Measurements from ENCODE around the gene MAZ. TPM values are rescaled to one million over a fixed set of nuclear protein-coding genes. Genes with fewer than 3 reads are reported as not detected.

Gene MAZ
- total RNA-seq, 1 donor from 2014 or later = 247 TPM

GRCh38 chr16:29766571-29766970, 39.8 kb upstream of the MAZ start:
- Histone ChIP-seq H4K20me1 (ENCODE audit: insufficient read depth, low read length) (no peaks in the 10 kb centered on the region), H3K9me3 (ENCODE audit: insufficient read depth, low read depth, low read length) (no peaks in the 10 kb centered on the region), H3K27me3 (ENCODE audit: insufficient read depth, low read length) (peaks cover 6% of the 10 kb centered on the region), H3K4me2 (ENCODE audit: low read length) (no peak overlapping the region), H3K36me3 (ENCODE audit: insufficient read depth, low read length) (no peaks in the 10 kb centered on the region), H3K27ac (ENCODE audit: low read depth, low read length) (no peak overlapping the region), H3K4me1 (ENCODE audit: insufficient read depth, low read length) (no peaks in the 10 kb centered on the region), H3K79me2 (ENCODE audit: insufficient read depth, low read length) (no peaks in the 10 kb centered on the region), H2AFZ (ENCODE audit: low read depth, low read length) (no peak overlapping the region), H3K4me3 (ENCODE audit: insufficient read depth, low read depth, low read length) (no peak overlapping the region), H3K9ac (ENCODE audit: low read length) (no peak overlapping the region)
- H3K27me3 Mint-ChIP-seq (ENCODE audit: low read depth, unreplicated experiment) = peaks cover 12% of the 10 kb centered on the region
- no peaks in the 10 kb centered on the region for H3K9me3 Mint-ChIP-seq (ENCODE audit: unreplicated experiment)
- TF ChIP-seq CTCF (IDR thresholded peaks at IDR 0.05; ENCODE audit: insufficient read depth, low read depth, low read length) (no peak), EZH2 (IDR thresholded peaks at IDR 0.05; ENCODE audit: insufficient read depth, low read length) (no peak)
- H3K4me1 Mint-ChIP-seq (ENCODE audit: low read depth, unreplicated experiment) = no peaks in the 10 kb centered on the region
- no peaks in the 10 kb centered on the region for H3K36me3 Mint-ChIP-seq (ENCODE audit: low read depth, unreplicated experiment)
- FAIRE-seq (no peak), DNase-seq (ENCODE audit: low read depth) (no peak)
- H3K4me3 Mint-ChIP-seq (ENCODE audit: unreplicated experiment) = no peak overlapping the region
- no peak overlapping the region for H3K27ac Mint-ChIP-seq (ENCODE audit: unreplicated experiment)

GRCh38 chr16:29767062-29767461, 39.3 kb upstream of the MAZ start:
- Histone ChIP-seq H3K4me1 (ENCODE audit: insufficient read depth, low read length) (no peaks in the 10 kb centered on the region), H3K9me3 (ENCODE audit: insufficient read depth, low read depth, low read length) (no peaks in the 10 kb centered on the region), H4K20me1 (ENCODE audit: insufficient read depth, low read length) (no peaks in the 10 kb centered on the region), H3K27me3 (ENCODE audit: insufficient read depth, low read length) (peaks cover 6% of the 10 kb centered on the region), H3K4me3 (ENCODE audit: insufficient read depth, low read depth, low read length) (no peak overlapping the region), H3K79me2 (ENCODE audit: insufficient read depth, low read length) (no peaks in the 10 kb centered on the region), H3K27ac (ENCODE audit: low read depth, low read length) (no peak overlapping the region), H3K9ac (ENCODE audit: low read length) (no peak overlapping the region), H2AFZ (ENCODE audit: low read depth, low read length) (no peak overlapping the region), H3K4me2 (ENCODE audit: low read length) (no peak overlapping the region), H3K36me3 (ENCODE audit: insufficient read depth, low read length) (no peaks in the 10 kb centered on the region)
- H3K27ac Mint-ChIP-seq (ENCODE audit: unreplicated experiment) = no peak overlapping the region
- no peaks in the 10 kb centered on the region for H3K4me1 Mint-ChIP-seq (ENCODE audit: low read depth, unreplicated experiment)
- no peak overlapping the region for H3K4me3 Mint-ChIP-seq (ENCODE audit: unreplicated experiment)
- TF ChIP-seq CTCF (IDR thresholded peaks at IDR 0.05; ENCODE audit: insufficient read depth, low read depth, low read length) (no peak), EZH2 (IDR thresholded peaks at IDR 0.05; ENCODE audit: insufficient read depth, low read length) (no peak)
- no peaks in the 10 kb centered on the region for H3K36me3 Mint-ChIP-seq (ENCODE audit: low read depth, unreplicated experiment)
- no peaks in the 10 kb centered on the region for H3K9me3 Mint-ChIP-seq (ENCODE audit: unreplicated experiment)
- DNase-seq (ENCODE audit: low read depth) = no peak
- no peak for FAIRE-seq
- peaks cover 12% of the 10 kb centered on the region for H3K27me3 Mint-ChIP-seq (ENCODE audit: low read depth, unreplicated experiment)

GRCh38 chr16:29769507-29769906, 36.8 kb upstream of the MAZ start:
- no peak for FAIRE-seq
- H3K4me1 Mint-ChIP-seq (ENCODE audit: low read depth, unreplicated experiment) = no peaks in the 10 kb centered on the region
- no peak for DNase-seq (ENCODE audit: low read depth)
- H3K27me3 ChIP-seq (ENCODE audit: insufficient read depth, low read length) = no peaks in the 10 kb centered on the region
- H2AFZ ChIP-seq (ENCODE audit: low read depth, low read length) = no peak overlapping the region
- H3K27me3 Mint-ChIP-seq (ENCODE audit: low read depth, unreplicated experiment) = peaks cover 12% of the 10 kb centered on the region
- no peaks in the 10 kb centered on the region for H3K36me3 Mint-ChIP-seq (ENCODE audit: low read depth, unreplicated experiment)
- no peak overlapping the region for H3K4me2 ChIP-seq (ENCODE audit: low read length)
- no peak overlapping the region for H3K4me3 Mint-ChIP-seq (ENCODE audit: unreplicated experiment)
- TF ChIP-seq CTCF (IDR thresholded peaks at IDR 0.05; ENCODE audit: insufficient read depth, low read depth, low read length) (no peak), EZH2 (IDR thresholded peaks at IDR 0.05; ENCODE audit: insufficient read depth, low read length) (no peak)
- H3K9ac ChIP-seq (ENCODE audit: low read length) = no peak overlapping the region
- no peaks in the 10 kb centered on the region for H3K36me3 ChIP-seq (ENCODE audit: insufficient read depth, low read length)
- H3K9me3 Mint-ChIP-seq (ENCODE audit: unreplicated experiment) = no peaks in the 10 kb centered on the region
- no peaks in the 10 kb centered on the region for H3K79me2 ChIP-seq (ENCODE audit: insufficient read depth, low read length)
- no peak overlapping the region for H3K4me3 ChIP-seq (ENCODE audit: insufficient read depth, low read depth, low read length)
- no peak overlapping the region for H3K27ac ChIP-seq (ENCODE audit: low read depth, low read length)
- H3K9me3 ChIP-seq (ENCODE audit: insufficient read depth, low read depth, low read length) = no peaks in the 10 kb centered on the region
- H4K20me1 ChIP-seq (ENCODE audit: insufficient read depth, low read length) = no peaks in the 10 kb centered on the region
- no peaks in the 10 kb centered on the region for H3K4me1 ChIP-seq (ENCODE audit: insufficient read depth, low read length)
- H3K27ac Mint-ChIP-seq (ENCODE audit: unreplicated experiment) = no peak overlapping the region

All from astrocyte (in vitro differentiated cells and primary cell).